Ishikawa (cell line): Measurements from ENCODE around the gene RNU5B-1.

ENCODE experiments used
- CEBPB ChIP-seq: IDR thresholded peaks from 2 replicates; pipeline ENCODE4 v1.6.1; 2012
- CREB1 ChIP-seq: IDR thresholded peaks from 2 replicates; pipeline ENCODE4 v1.6.1; 2012; ENCODE audit warnings: low read depth
- EGR1 ChIP-seq: IDR thresholded peaks from 2 replicates; pipeline ENCODE4 v1.6.1; 2012
- EP300 ChIP-seq: IDR thresholded peaks from 2 replicates; pipeline ENCODE4 v1.6.1; 2012; ENCODE audit warnings: borderline replicate concordance
- FOXM1 ChIP-seq: IDR thresholded peaks from 2 replicates; pipeline ENCODE4 v1.6.1; 2012; ENCODE audit warnings: low read depth, borderline replicate concordance
- MAX ChIP-seq: IDR thresholded peaks from 2 replicates; pipeline ENCODE4 v1.6.1; 2012
- NFIC ChIP-seq: IDR thresholded peaks from 2 replicates; pipeline ENCODE4 v1.6.1; 2012
- RAD21 ChIP-seq: IDR thresholded peaks from 2 replicates; pipeline ENCODE4 v1.6.1; 2012; ENCODE audit warnings: low read depth
- REST ChIP-seq: IDR thresholded peaks from 2 replicates; pipeline ENCODE4 v1.6.1; 2012; ENCODE audit warnings: low read depth, mild to moderate bottlenecking
- TAF1 ChIP-seq: IDR thresholded peaks from 2 replicates; pipeline ENCODE4 v1.6.1; 2012; ENCODE audit warnings: low read depth, mild to moderate bottlenecking
- TCF12 ChIP-seq: IDR thresholded peaks from 2 replicates; pipeline ENCODE4 v1.6.1; 2012; ENCODE audit warnings: low read depth
- TEAD4 ChIP-seq: IDR thresholded peaks from 2 replicates; pipeline ENCODE4 v1.6.1; 2012
- USF1 ChIP-seq: IDR thresholded peaks from 2 replicates; pipeline ENCODE4 v1.6.1; 2012
- YY1 ChIP-seq: IDR thresholded peaks from 2 replicates; pipeline ENCODE4 v1.6.1; 2012; ENCODE audit warnings: low read depth
- ZBTB7A ChIP-seq: IDR thresholded peaks from 2 replicates; pipeline ENCODE4 v1.6.1; 2012; ENCODE audit warnings: low read depth

Gene RNU5B-1

GRCh38 chr15:65326117-65326526 is 21.6 kb downstream of the RNU5B-1 start:
- TF ChIP-seq MAX: 0 out of 2 replicates have a peak, but pooled peaks have one; percentile 35
- peak; percentile 61 for TF ChIP-seq REST
- no peak for TF ChIP-seq RAD21
- TF ChIP-seq ZBTB7A: no peak
- TF ChIP-seq NFIC: peak; percentile 47; the same call in 1 of the 2 replicates
- no peak for TF ChIP-seq CEBPB

- TF ChIP-seq USF1: no peak
- no peak for TF ChIP-seq TEAD4
- TF ChIP-seq RAD21: no peak
- TF ChIP-seq ZBTB7A: no peak
- TF ChIP-seq CEBPB: no peak
- TF ChIP-seq MAX: no peak
- no peak for TF ChIP-seq YY1
- TF ChIP-seq NFIC: no peak
- no peak for TF ChIP-seq FOXM1
- TF ChIP-seq EP300: no peak
- no peak for TF ChIP-seq TCF12
- TF ChIP-seq REST: no peak
- TF ChIP-seq CREB1: no peak
- TF ChIP-seq TAF1: no peak
- no peak for TF ChIP-seq EGR1
These were observed 22.3 kb downstream of the RNU5B-1 start for GRCh38 chr15:65326818-65327217.

- no peak for TF ChIP-seq CEBPB
- no peak for TF ChIP-seq MAX
- TF ChIP-seq EP300: no peak
- TF ChIP-seq CREB1: no peak
- TF ChIP-seq RAD21: no peak
- TF ChIP-seq NFIC: no peak
- TF ChIP-seq TCF12: no peak
- no peak for TF ChIP-seq USF1
- no peak for TF ChIP-seq YY1
- no peak for TF ChIP-seq REST
These were observed 23.3 kb downstream of the RNU5B-1 start for GRCh38 chr15:65327651-65328393.

- TF ChIP-seq MAX (no peak), EP300 (no peak), NFIC (no peak), CEBPB (no peak)
These were observed 24.2 kb downstream of the RNU5B-1 start for GRCh38 chr15:65328506-65329287.
